ENCODE measurements around the gene PBX1. TPM values are rescaled to one million over a fixed set of nuclear protein-coding genes. Genes with fewer than 3 reads are reported as not detected.

PBX1 gene
- total and polyA plus RNA-seq, 2 experiments from 2014 or later: 14.8 to 61.6 TPM

- DNase-seq (ENCODE audit: low spot score): no peak
- H3K27me3 ChIP-seq: no peaks in the 10 kb centered on the region
- no peaks in the 10 kb centered on the region for H3K9me2 ChIP-seq (replicated peaks; ENCODE audit: insufficient read depth)
- no peaks in the 10 kb centered on the region for H4K20me1 ChIP-seq (ENCODE audit: insufficient read depth, poor library complexity, severe bottlenecking)
- peaks cover 85% of the 10 kb centered on the region for H3K79me2 ChIP-seq
- H3K36me3 ChIP-seq (replicated peaks; ENCODE audit: insufficient read depth, low read depth): no peaks in the 10 kb centered on the region
- TF ChIP-seq EZH2 (IDR thresholded peaks at IDR 0.05; ENCODE audit: borderline replicate concordance) (no peak), EZH2phosphoT487 (IDR thresholded peaks at IDR 0.05; ENCODE audit: low read depth, severe bottlenecking, unreplicated experiment) (no peak), CTCF (IDR thresholded peaks at IDR 0.05; ENCODE audit: poor library complexity) (no peak)
- WGBS (ENCODE audit: low lambda C conversion rate, missing lambda C conversion rate): 85% methylated on average over 7 of the region's 7 CpGs
- H3K4me3 ChIP-seq: no peak overlapping the region
- H3K4me2 ChIP-seq: no peak overlapping the region
- no peaks in the 10 kb centered on the region for H3K9me3 ChIP-seq (ENCODE audit: low read depth)
- no peak overlapping the region for H2AFZ ChIP-seq
- H3K4me1 ChIP-seq (ENCODE audit: insufficient read depth): peaks cover 30% of the 10 kb centered on the region
- H3K27ac ChIP-seq: no peak overlapping the region
Measured at GRCh38 chr1:164643018-164643417, 84.0 kb downstream of the PBX1 start.

- Histone ChIP-seq H3K27ac (peak overlapping the region; percentile 25), H3K36me3 (replicated peaks; ENCODE audit: insufficient read depth, low read depth) (no peaks in the 10 kb centered on the region), H3K4me1 (ENCODE audit: insufficient read depth) (peaks cover 30% of the 10 kb centered on the region), H3K4me2 (no peak overlapping the region), H3K9me3 (ENCODE audit: low read depth) (no peaks in the 10 kb centered on the region), H3K4me3 (no peak overlapping the region), H4K20me1 (ENCODE audit: insufficient read depth, poor library complexity, severe bottlenecking) (no peaks in the 10 kb centered on the region), H3K79me2 (peaks cover 75% of the 10 kb centered on the region), H3K27me3 (no peaks in the 10 kb centered on the region), H3K9me2 (replicated peaks; ENCODE audit: insufficient read depth) (no peaks in the 10 kb centered on the region), H2AFZ (no peak overlapping the region)
- TF ChIP-seq EZH2 (IDR thresholded peaks at IDR 0.05; ENCODE audit: borderline replicate concordance): no peak
- DNase-seq (ENCODE audit: low spot score): no peak
- 62% methylated on average over 3 of the region's 3 CpGs for WGBS (ENCODE audit: low lambda C conversion rate, missing lambda C conversion rate)
Measured at GRCh38 chr1:164644268-164644667, 85.3 kb downstream of the PBX1 start.

- DNase-seq (ENCODE audit: low spot score): no peak
- Histone ChIP-seq H3K36me3 (replicated peaks; ENCODE audit: insufficient read depth, low read depth) (no peaks in the 10 kb centered on the region), H3K27me3 (no peaks in the 10 kb centered on the region), H3K9me3 (ENCODE audit: low read depth) (no peaks in the 10 kb centered on the region), H3K9me2 (replicated peaks; ENCODE audit: insufficient read depth) (no peaks in the 10 kb centered on the region), H3K79me2 (peaks cover 68% of the 10 kb centered on the region), H3K4me2 (no peak overlapping the region), H4K20me1 (ENCODE audit: insufficient read depth, poor library complexity, severe bottlenecking) (no peaks in the 10 kb centered on the region), H2AFZ (no peak overlapping the region), H3K4me3 (no peak overlapping the region), H3K4me1 (ENCODE audit: insufficient read depth) (peaks cover 35% of the 10 kb centered on the region), H3K27ac (peak overlapping the region; percentile 34)
- WGBS (ENCODE audit: low lambda C conversion rate, missing lambda C conversion rate): 45% methylated on average over 6 of the region's 6 CpGs
- no peak for TF ChIP-seq EZH2phosphoT487 (IDR thresholded peaks at IDR 0.05; ENCODE audit: low read depth, severe bottlenecking, unreplicated experiment)
- TF ChIP-seq EZH2 (IDR thresholded peaks at IDR 0.05; ENCODE audit: borderline replicate concordance): no peak
- no peak for TF ChIP-seq CTCF (IDR thresholded peaks at IDR 0.05; ENCODE audit: poor library complexity)
Measured at GRCh38 chr1:164644774-164645644, 86.0 kb downstream of the PBX1 start.

GRCh38 chr1:164645921-164646320 is 86.9 kb downstream of the PBX1 start:
- Histone ChIP-seq H3K27ac (peak overlapping the region; percentile 85), H3K9me3 (ENCODE audit: low read depth) (no peaks in the 10 kb centered on the region), H3K4me1 (ENCODE audit: insufficient read depth) (peaks cover 41% of the 10 kb centered on the region), H3K27me3 (no peaks in the 10 kb centered on the region), H4K20me1 (ENCODE audit: insufficient read depth, poor library complexity, severe bottlenecking) (no peaks in the 10 kb centered on the region), H3K79me2 (peaks cover 60% of the 10 kb centered on the region), H3K36me3 (replicated peaks; ENCODE audit: insufficient read depth, low read depth) (no peaks in the 10 kb centered on the region), H2AFZ (no peak overlapping the region), H3K4me3 (no peak overlapping the region), H3K9me2 (replicated peaks; ENCODE audit: insufficient read depth) (no peaks in the 10 kb centered on the region), H3K4me2 (no peak overlapping the region)
- TF ChIP-seq CTCF (IDR thresholded peaks at IDR 0.05; ENCODE audit: poor library complexity) (no peak), EZH2 (IDR thresholded peaks at IDR 0.05; ENCODE audit: borderline replicate concordance) (no peak), EZH2phosphoT487 (IDR thresholded peaks at IDR 0.05; ENCODE audit: low read depth, severe bottlenecking, unreplicated experiment) (no peak)
- whole genome bisulfite sequencing (ENCODE audit: low lambda C conversion rate, missing lambda C conversion rate): 97% methylated on average over 2 of the region's 2 CpGs
- DNase-seq (ENCODE audit: low spot score): no peak
